PFSK-1 (cell line): Measurements from ENCODE around the gene PRKCE.

ENCODE experiments used
- FOXP2 ChIP-seq: optimal IDR thresholded peaks from 2 replicates; pipeline ENCODE3; 2011; ENCODE audit warnings: borderline replicate concordance, control low read depth, inconsistent platforms; ENCODE audit not compliant: insufficient read depth; ENCODE audit errors: extremely low read length, extremely low read depth
- POLR2AphosphoS5 ChIP-seq: IDR thresholded peaks from 2 replicates; pipeline ENCODE4 v1.6.1; 2012; ENCODE audit warnings: low read depth, mild to moderate bottlenecking, control low read depth, low read length, moderate library complexity
- SIN3A ChIP-seq: IDR thresholded peaks from 2 replicates; pipeline ENCODE4 v1.6.1; 2012; ENCODE audit warnings: mild to moderate bottlenecking, low read length, moderate library complexity, borderline replicate concordance; ENCODE audit not compliant: insufficient read depth
- TAF1 ChIP-seq: IDR thresholded peaks from 2 replicates; pipeline ENCODE4 v1.6.1; 2012; ENCODE audit warnings: low read length, control low read depth, borderline replicate concordance; ENCODE audit not compliant: insufficient read depth
- TF ChIP-seq, protein P1 (sequence below), 2 experiments: IDR thresholded peaks; 2 replicates each; pipeline versions ENCODE4 v1.6.1 to v1.8.0; 2011 to 2012; ENCODE audit warnings: low read depth in 2 of 2, low read length in 2 of 2, control low read depth in 1 of 2, inconsistent platforms in 1 of 2, mild to moderate bottlenecking in 1 of 2, moderate library complexity in 1 of 2; ENCODE audit not compliant: insufficient read depth in 1 of 2

PRKCE gene

DNA sequence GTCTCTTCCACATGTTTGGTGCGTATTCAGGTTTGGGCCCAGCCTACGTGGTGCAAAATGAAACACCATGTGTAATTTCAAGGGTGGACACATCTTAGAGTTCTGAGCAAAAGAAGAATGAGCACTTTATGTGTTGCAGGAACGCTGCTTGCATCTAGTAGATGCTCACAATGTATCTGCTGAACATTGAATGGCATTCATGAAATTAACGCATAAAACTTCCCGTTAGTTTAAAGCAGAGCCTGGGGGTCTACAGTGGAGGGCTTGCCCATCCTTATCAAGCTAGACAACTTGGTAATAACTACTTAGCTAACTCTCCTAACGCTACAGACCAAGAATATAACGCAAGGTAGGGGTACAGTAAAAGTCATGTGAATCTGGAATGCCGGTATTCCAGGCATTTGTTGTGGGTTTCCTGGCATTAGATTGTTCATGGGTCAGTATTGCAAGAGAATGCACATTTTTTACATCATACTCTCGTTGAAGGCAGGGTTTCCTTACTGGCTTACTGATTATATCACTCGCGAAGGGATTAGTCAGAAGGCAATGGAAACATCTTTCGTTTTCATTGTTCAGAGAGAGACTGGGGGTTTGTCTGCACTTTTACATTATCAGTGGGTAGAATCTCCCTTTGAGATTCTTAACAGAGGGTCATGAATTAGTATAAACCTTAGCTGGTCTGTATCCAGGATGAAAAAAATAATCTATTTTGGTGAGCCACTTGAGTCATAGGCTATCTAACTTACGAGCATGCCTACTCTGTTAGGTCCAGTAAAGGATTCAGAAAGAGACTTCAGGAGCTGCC lies 416.2 kb downstream of the PRKCE start:
- TF ChIP-seq FOXP2 (no peak), POLR2AphosphoS5 (no peak), SIN3A (no peak), TAF1 (no peak)
- TF ChIP-seq, protein P1, sequence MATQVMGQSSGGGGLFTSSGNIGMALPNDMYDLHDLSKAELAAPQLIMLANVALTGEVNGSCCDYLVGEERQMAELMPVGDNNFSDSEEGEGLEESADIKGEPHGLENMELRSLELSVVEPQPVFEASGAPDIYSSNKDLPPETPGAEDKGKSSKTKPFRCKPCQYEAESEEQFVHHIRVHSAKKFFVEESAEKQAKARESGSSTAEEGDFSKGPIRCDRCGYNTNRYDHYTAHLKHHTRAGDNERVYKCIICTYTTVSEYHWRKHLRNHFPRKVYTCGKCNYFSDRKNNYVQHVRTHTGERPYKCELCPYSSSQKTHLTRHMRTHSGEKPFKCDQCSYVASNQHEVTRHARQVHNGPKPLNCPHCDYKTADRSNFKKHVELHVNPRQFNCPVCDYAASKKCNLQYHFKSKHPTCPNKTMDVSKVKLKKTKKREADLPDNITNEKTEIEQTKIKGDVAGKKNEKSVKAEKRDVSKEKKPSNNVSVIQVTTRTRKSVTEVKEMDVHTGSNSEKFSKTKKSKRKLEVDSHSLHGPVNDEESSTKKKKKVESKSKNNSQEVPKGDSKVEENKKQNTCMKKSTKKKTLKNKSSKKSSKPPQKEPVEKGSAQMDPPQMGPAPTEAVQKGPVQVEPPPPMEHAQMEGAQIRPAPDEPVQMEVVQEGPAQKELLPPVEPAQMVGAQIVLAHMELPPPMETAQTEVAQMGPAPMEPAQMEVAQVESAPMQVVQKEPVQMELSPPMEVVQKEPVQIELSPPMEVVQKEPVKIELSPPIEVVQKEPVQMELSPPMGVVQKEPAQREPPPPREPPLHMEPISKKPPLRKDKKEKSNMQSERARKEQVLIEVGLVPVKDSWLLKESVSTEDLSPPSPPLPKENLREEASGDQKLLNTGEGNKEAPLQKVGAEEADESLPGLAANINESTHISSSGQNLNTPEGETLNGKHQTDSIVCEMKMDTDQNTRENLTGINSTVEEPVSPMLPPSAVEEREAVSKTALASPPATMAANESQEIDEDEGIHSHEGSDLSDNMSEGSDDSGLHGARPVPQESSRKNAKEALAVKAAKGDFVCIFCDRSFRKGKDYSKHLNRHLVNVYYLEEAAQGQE (IDR thresholded peaks at IDR 0.05; ENCODE audit: insufficient read depth in 1 of 2, low read depth in 2 of 2, low read length in 2 of 2), result no peak

DNA sequence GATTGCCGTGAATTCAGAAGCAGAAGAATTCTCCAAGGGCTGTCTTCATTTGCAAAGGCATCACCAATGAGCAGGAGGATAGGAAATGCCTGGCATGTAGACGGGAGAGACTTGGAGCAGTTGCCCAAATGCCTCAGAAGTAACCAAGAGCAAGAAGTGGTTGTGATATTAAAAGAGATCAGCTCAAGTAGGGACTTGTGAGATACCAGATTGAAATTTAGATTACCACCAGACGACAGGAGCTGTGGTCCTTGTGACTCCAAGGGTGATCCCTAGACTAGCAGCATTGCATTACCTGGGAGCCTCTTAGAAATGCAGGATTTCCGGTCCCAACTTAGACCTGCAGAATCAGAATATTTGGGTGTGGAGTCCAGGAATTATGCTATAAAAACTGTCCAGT lies 417.2 kb downstream of the PRKCE start:
- no peak for TF ChIP-seq FOXP2

DNA sequence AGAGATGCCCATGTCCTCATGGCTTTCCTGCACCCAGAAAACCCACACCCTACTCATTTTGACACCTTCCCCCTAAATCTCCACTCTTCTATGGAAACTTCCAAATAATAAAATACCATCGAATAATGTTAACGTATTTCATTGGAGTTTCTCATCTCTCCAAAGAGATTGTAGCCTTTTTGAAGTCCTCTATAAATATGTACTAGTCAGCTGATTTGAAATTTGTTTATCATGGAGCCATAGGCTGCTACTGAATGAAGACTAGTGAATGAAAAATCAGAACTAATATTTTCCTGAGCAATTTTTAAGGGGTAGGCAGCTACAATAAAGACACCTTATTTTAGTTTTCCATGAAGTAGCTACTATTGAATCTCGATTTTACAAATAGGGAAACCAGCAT lies 419.6 kb downstream of the PRKCE start:
- TF ChIP-seq POLR2AphosphoS5, result no peak
- TF ChIP-seq TAF1, result no peak
- TF ChIP-seq SIN3A, result no peak
- TF ChIP-seq, protein P1 (IDR thresholded peaks at IDR 0.05; ENCODE audit: insufficient read depth in 1 of 2, low read depth in 2 of 2, low read length in 2 of 2), result no peak
- no peak for TF ChIP-seq FOXP2

DNA sequence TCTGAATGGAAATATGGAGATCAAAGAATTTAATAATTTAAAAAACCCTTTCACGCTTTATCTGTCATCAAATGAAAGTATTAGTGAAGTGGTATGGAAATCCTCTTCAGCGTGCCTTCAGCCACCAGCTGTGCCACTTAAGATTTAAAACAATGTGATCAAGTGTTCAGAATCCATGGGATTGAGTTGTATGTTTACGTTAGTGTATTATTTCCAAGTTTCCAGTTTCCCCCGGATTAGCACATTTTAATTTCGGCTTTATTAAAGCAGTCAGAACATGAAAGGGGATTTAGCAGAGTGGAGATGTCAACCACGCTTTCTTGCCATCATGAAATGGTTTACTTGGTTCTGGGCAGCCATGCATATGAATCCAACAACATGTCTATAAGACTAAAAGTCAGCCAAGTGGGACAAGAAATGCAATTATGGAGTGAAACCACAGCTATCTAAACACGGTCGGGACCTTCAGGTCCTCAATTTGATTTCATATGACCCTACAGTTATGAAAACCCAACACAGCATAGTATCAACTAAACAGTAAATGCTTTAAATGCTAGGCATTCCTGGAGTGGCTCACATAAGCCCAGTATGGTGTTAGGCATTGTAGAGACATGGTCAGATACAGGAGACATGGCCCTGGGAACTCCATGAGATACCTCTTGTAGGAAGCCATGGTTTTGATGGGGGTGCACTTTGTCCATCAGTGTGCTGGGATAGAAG lies 420.8 kb downstream of the PRKCE start:
- TF ChIP-seq SIN3A (no peak), POLR2AphosphoS5 (no peak), FOXP2 (no peak), TAF1 (no peak)
- TF ChIP-seq, protein P1 (IDR thresholded peaks at IDR 0.05; ENCODE audit: insufficient read depth in 1 of 2, low read depth in 2 of 2, low read length in 2 of 2), result no peak

DNA sequence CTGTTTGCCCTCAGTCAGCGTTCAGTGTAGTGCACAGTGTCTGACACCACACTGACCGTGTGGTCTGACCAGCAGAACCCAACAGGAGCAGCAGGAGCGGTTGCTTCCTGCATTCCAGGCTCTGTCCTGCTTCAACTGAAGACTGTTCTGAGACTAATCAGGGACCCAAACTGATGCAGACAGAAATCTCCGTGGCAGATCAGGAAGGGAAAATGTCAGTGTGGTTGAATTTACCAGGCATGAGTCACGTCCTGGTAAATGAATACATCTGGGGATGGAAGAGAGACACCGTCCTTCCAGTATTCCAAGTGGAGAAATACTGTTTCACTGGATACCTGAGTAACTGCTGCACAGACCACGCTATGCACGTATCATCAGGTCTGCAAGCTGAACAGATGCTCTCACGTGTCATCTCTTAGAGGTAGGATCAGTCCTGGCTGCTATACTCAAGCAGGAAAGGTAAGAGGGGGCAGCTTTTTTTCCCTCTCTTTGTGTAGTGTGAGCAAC lies 422.1 kb downstream of the PRKCE start:
- peak; percentile 94 for TF ChIP-seq FOXP2
- TF ChIP-seq POLR2AphosphoS5, result peak; percentile 68
- TF ChIP-seq, protein P1 (IDR thresholded peaks at IDR 0.05; ENCODE audit: insufficient read depth in 1 of 2, low read depth in 2 of 2, low read length in 2 of 2), result peak in 1 of 2 experiments; percentile 71; a peak in 2 of 4 replicates
- peak; percentile 70; the same call in 1 of the 2 replicates for TF ChIP-seq SIN3A
- peak; percentile 72; the same call in 1 of the 2 replicates for TF ChIP-seq TAF1
